Body of pancreas (tissue), 4 donors: Measurements from ENCODE around the gene ARHGEF7. TPM values are rescaled to one million over a fixed set of nuclear protein-coding genes. Genes with fewer than 3 reads are reported as not detected.

Experiments used
- ATAC-seq: fragments of 150-250 bp; one replicate; pipeline ENCODE4 v1.9.1; 2016
- DNase-seq, 4 donors: peaks; one replicate each; pipeline ENCODE4 v3.0.0-alpha.2; 2019
- H3K27ac ChIP-seq, 4 donors: fragments of 200-600 bp; sonication (generic); 1 replicate in 3 of 4; 2 replicates in 1 of 4; pipeline versions ENCODE4 v1.5.1 to v1.6.1; 2016 to 2019; ENCODE audit warnings: mild to moderate bottlenecking in 1 of 4, mixed read lengths in 1 of 4, moderate library complexity in 1 of 4
- H3K27me3 ChIP-seq, 2 donors: fragments of 200-600 bp; sonication (generic); one replicate each; pipeline ENCODE4 v1.6.0; 2016; ENCODE audit warnings: mild to moderate bottlenecking in 1 of 2
- H3K36me3 ChIP-seq, 2 donors: fragments of 200-600 bp; sonication (generic); replicated peaks in 1 of 2; 2 replicates each; pipeline ENCODE4 v1.5.1; 2016; ENCODE audit warnings: low read depth in 2 of 2; ENCODE audit not compliant: insufficient read depth in 1 of 2
- H3K4me1 ChIP-seq: fragments of 200-600 bp; sonication (generic); one replicate; pipeline ENCODE4 v1.6.0; 2016
- H3K4me3 ChIP-seq, 2 donors: fragments of 200-600 bp; sonication (generic); 1 replicate in 1 of 2; 2 replicates in 1 of 2; pipeline ENCODE4 v1.5.1; 2016 to 2019
- H3K9me3 ChIP-seq, 3 donors: fragments of 200-600 bp; sonication (generic); 1 replicate in 2 of 3; 2 replicates in 1 of 3; pipeline ENCODE4 v1.5.1; 2016
- CTCF ChIP-seq, 7 experiments: fragments of 450-650 bp in 4 of 7; fragments of 200-600 bp in 3 of 7; sonication (generic) in 3 of 7; IDR thresholded peaks; one replicate each; pipeline ENCODE4 v1.5.1; 2016 to 2019; ENCODE audit warnings: antibody characterized with exemption in 7 of 7
- POLR2A ChIP-seq, 3 donors: fragments of 450-650 bp; IDR thresholded peaks; one replicate each; pipeline ENCODE4 v1.6.1; 2016; ENCODE audit warnings: antibody characterized with exemption in 3 of 3, mild to moderate bottlenecking in 2 of 3
- WGBS, 2 donors: methylation state at CpG; one replicate each; pipeline ENCODE4 v1.1.5; 2017; 5-methylcytosine and 5-hydroxymethylcytosine counted together
- intact Hi-C: fragments of 100-400 bp; cut with DNase I; formaldehyde crosslinking; loops from one replicate; pipeline ENCODE4 v1.15.1; 2023
- total RNA-seq, 2 donors: library from RNA; depleted of rRNA; stranded (reverse); fragments of >200 nt; gene quantifications; one replicate each; pipeline ENCODE4 v1.1.0, GENCODE V29; 2016

Gene ARHGEF7
- total RNA-seq, 2 donors from 2014 or later, result 27.5 to 81.4 TPM

GRCh38 chr13:111204438-111205177 lies 89.5 kb downstream of the ARHGEF7 start:
- Histone ChIP-seq H3K9me3 (no peaks in the 10 kb centered on the region), H3K4me3 (no peak overlapping the region), H3K27me3 (no peaks in the 10 kb centered on the region), H3K4me1 (peaks cover 28% of the 10 kb centered on the region), H3K27ac (no peak overlapping the region), H3K36me3 (no peaks in the 10 kb centered on the region)
- ATAC-seq, result peak; percentile 38
- peak; percentile 31 to 55 (median 44) for DNase-seq
- TF ChIP-seq POLR2A (IDR thresholded peaks at IDR 0.05) (no peak), CTCF (IDR thresholded peaks at IDR 0.05) (no peak)
- 40 to 64% methylated on average over 14 to 15 of the region's 16 CpGs for WGBS, 2 donors
- intact Hi-C loops, result no loop called here

GRCh38 chr13:111206148-111206547 lies 91.0 kb downstream of the ARHGEF7 start:
- no peak for ATAC-seq
- H3K4me3 ChIP-seq, result no peak overlapping the region
- H3K27ac ChIP-seq, result no peak overlapping the region
- H3K27me3 ChIP-seq, result no peaks in the 10 kb centered on the region
- no peaks in the 10 kb centered on the region for H3K36me3 ChIP-seq
- H3K9me3 ChIP-seq, result no peaks in the 10 kb centered on the region
- TF ChIP-seq POLR2A (IDR thresholded peaks at IDR 0.05) (no peak), CTCF (IDR thresholded peaks at IDR 0.05) (no peak)
- intact Hi-C loops, result no loop called here
- 89 to 93% methylated on average over 11 to 12 of the region's 12 CpGs for WGBS, 2 donors
- peaks cover 31% of the 10 kb centered on the region for H3K4me1 ChIP-seq
- DNase-seq, result no peak

- WGBS, 2 donors, result 86 to 89% methylated on average over 9 of the region's 9 CpGs
- Histone ChIP-seq H3K4me3 (no peak overlapping the region), H3K27ac (peak overlapping the region in 1 of 4 donors; percentile 1), H3K36me3 (no peaks in the 10 kb centered on the region), H3K4me1 (peaks cover 5% of the 10 kb centered on the region), H3K9me3 (no peaks in the 10 kb centered on the region), H3K27me3 (no peaks in the 10 kb centered on the region)
- DNase-seq (no peak), ATAC-seq (no peak)
- TF ChIP-seq POLR2A (IDR thresholded peaks at IDR 0.05), result no peak
- TF ChIP-seq CTCF (IDR thresholded peaks at IDR 0.05), result no peak
- intact Hi-C loops, result loop anchor here (10.0 kb wide), 1 partner anchor 145 kb away; no protein-coding TSS in a partner anchor
These were observed 94.5 kb downstream of the ARHGEF7 start for GRCh38 chr13:111209613-111210012.

GRCh38 chr13:111210091-111210490 lies 95.0 kb downstream of the ARHGEF7 start:
- intact Hi-C loops, result loop anchor here (10.0 kb wide), 1 partner anchor 145 kb away; no protein-coding TSS in a partner anchor
- no peaks in the 10 kb centered on the region for H3K9me3 ChIP-seq
- TF ChIP-seq CTCF (IDR thresholded peaks at IDR 0.05), result no peak
- TF ChIP-seq POLR2A (IDR thresholded peaks at IDR 0.05), result no peak
- DNase-seq, result no peak
- ATAC-seq, result no peak
- H3K4me3 ChIP-seq, result no peak overlapping the region
- no peaks in the 10 kb centered on the region for H3K36me3 ChIP-seq
- H3K27me3 ChIP-seq, result no peaks in the 10 kb centered on the region
- peak overlapping the region in 1 of 4 donors; percentile 1 for H3K27ac ChIP-seq
- peaks cover 4% of the 10 kb centered on the region for H3K4me1 ChIP-seq
- WGBS, 2 donors, result 47 to 64% methylated on average over 4 of the region's 4 CpGs
